AG04449 (cell line): ENCODE results near the gene CROT.

Experiments used
- CTCF ChIA-PET: fragments of 350-600 bp; formaldehyde crosslinking; extraction: SDS; loops from one replicate; lab custom pipeline; 2021; ENCODE audit warnings: antibody characterized with exemption; lab: Yijun Ruan, JAX
- POLR2A ChIA-PET: fragments of 400-600, 350-600 bp; formaldehyde crosslinking; extraction: SDS; loops from one replicate; lab custom pipeline; 2020; ENCODE audit warnings: antibody characterized with exemption, inconsistent platforms; lab: Yijun Ruan, JAX
- DNase-seq: peaks from one replicate; pipeline ENCODE4 v3.0.0-alpha.2; 2010; ENCODE audit warnings: low read depth, low spot score
- H3K4me3 ChIP-seq: 2 replicates; pipeline ENCODE4 v1.5.1; 2011; ENCODE audit warnings: low read depth, mild to moderate bottlenecking, control low read depth, low read length
- TF ChIP-seq, protein P1 (sequence below): IDR thresholded peaks from one replicate; pipeline ENCODE4 v1.5.1; 2011; ENCODE audit warnings: mild to moderate bottlenecking, moderate library complexity, low read length, control low read depth, inconsistent platforms; ENCODE audit not compliant: insufficient read depth; ENCODE audit errors: missing control alignments

The CROT gene

DNA sequence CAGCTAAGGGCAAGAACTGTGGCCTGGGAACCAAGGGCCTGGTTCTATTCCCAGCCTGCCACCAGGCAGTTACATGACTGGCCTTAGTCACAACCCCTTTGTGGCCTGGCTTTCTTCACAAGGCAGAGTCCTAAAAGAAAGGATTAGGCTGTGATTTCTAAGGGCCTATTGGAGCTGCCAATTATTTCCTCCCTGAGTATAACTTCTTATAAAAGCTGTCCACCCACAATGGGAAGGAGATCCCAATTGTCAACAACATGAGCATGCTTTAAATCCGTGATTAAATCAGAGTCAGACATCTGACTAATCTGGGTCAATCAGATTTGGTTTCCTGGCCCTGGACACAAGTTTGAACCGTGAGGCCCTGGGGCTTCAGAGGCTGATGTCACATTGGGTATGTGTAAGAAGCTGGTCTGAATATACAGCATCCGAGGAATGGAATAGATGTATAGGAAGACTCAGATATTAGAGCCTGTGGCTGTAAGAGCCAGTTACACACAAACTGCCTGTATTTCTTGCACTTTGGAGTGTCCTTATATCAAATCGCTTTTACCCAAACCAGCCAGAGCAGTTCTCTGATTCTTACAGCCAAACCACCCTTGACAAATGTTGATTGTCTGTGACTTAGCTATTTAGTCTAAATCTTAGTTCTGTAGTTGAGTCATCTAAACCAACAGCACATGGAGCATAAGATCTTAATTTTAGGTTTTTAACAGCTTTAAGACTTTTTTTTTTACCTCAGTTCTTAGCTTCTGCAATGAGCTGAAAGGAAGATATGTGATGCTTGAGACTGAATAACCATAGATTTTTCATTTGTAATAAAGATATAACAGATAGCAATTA is 68.7 kb downstream of the CROT start:
- POLR2A ChIA-PET, result interaction anchor here (0.8 to 1.4 kb wide), 3 partner anchors 69 to 262 kb away, joined by 3 read pairs; partner anchors contain the start of genes CROT and DMTF1
- no peak overlapping the region for H3K4me3 ChIP-seq
- peak; percentile 28 for DNase-seq
- TF ChIP-seq, protein P1, sequence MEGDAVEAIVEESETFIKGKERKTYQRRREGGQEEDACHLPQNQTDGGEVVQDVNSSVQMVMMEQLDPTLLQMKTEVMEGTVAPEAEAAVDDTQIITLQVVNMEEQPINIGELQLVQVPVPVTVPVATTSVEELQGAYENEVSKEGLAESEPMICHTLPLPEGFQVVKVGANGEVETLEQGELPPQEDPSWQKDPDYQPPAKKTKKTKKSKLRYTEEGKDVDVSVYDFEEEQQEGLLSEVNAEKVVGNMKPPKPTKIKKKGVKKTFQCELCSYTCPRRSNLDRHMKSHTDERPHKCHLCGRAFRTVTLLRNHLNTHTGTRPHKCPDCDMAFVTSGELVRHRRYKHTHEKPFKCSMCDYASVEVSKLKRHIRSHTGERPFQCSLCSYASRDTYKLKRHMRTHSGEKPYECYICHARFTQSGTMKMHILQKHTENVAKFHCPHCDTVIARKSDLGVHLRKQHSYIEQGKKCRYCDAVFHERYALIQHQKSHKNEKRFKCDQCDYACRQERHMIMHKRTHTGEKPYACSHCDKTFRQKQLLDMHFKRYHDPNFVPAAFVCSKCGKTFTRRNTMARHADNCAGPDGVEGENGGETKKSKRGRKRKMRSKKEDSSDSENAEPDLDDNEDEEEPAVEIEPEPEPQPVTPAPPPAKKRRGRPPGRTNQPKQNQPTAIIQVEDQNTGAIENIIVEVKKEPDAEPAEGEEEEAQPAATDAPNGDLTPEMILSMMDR, result no peak
- CTCF ChIA-PET, result interaction anchor here (0.6 to 19.3 kb wide), 14 partner anchors 8 to 279 kb away, joined by 4 to 488 read pairs (median 7); no protein-coding TSS in a partner anchor

DNA sequence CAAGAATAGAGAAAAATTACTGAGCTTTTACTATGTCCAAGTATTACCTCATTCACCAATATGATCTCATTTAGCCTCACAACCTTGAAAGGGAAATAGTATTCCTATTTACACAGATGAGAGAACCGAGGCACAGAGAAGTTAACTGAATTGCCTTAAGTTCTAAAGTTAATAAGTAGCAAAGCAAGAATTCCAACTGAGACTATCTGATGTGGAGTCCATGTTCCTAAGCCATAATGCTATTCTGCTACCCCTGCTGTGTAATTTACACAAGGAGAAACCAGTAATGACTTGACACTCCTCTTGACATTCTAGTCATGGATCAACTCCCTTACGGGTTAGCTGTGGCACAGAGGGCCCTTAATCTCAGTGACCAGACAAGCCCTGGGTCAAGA is 69.3 kb downstream of the CROT start:
- TF ChIP-seq, protein P1, result no peak
- ChIA-PET CTCF (interaction anchor here (1.2 to 19.3 kb wide), 15 partner anchors 8 to 472 kb away, joined by 4 to 488 read pairs (median 8); partner anchors contain the start of gene TMEM243), POLR2A (interaction anchor here (0.8 to 1.4 kb wide), 3 partner anchors 69 to 262 kb away, joined by 3 read pairs; partner anchors contain the start of genes CROT and DMTF1)
- H3K4me3 ChIP-seq, result no peak overlapping the region
- no peak for DNase-seq

DNA sequence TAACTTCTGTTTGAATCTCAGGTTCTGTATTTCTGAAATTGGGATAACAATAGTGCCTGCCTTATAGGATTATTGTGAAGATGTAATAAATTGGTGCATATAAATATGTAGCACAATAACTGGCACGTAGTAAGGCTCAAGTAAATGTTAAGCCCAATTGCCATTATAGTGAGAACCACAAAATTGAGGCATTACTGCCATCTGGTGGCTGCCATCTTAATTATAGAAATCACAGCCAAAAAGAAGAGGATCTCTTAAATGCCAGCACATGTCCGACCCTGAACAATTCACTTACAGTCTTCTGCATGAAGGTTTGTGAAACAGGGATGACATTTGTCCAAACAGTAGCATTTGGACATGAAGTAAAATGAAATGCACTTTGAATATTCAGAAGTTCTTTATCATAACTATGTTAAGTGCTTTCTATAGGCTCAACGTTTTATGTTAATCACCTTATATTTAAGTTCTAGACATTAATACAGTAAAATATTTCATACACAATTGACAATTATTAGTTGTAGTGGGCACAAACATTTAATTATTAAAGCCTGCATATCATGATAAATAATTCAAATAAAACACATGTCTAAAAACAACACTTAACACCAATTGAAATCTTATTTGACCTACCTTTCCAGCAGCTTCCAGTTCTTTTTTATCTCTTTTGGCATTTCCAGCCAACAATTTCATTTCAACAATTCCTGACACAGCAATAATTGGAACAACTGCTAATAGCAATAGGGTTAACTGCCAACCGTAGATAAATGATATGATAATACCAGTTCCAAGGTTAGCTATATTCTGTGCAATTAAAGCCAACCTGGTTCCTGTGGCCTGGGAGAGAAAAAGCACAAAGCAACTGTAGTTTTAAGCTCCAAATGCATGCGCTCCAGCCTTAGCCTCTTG is 71.5 kb downstream of the CROT start:
- DNase-seq, result peak; percentile 10
- CTCF ChIA-PET, result interaction anchor here (0.5 to 19.3 kb wide), 30 partner anchors 7 to 490 kb away, joined by 3 to 488 read pairs (median 5); partner anchors contain the start of genes CROT and TMEM243
- POLR2A ChIA-PET, result no interaction called here
- TF ChIP-seq, protein P1, result peak; percentile 40
- no peak overlapping the region for H3K4me3 ChIP-seq

DNA sequence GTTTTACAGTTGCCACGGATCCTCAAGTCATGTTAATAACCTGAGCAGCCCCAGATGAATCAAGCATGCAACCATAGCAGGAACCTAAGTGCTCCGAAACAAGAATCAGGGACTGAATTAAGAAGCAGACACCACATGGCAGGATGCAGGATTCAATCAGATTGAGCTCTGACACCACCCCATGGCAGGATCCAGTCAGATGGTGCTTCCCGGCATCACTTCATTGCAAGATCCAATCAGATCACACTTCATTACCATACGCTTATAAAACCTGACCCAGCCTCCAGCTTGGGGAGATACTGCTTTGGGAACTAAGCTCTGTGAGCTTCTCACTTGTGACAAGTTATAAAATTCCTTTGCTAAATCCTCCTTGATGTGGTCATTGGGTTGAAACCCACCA is 74.7 kb downstream of the CROT start:
- ChIA-PET CTCF (interaction anchor here (1.2 to 19.3 kb wide), 4 partner anchors 16 to 113 kb away, joined by 3 to 488 read pairs (median 33); no protein-coding TSS in a partner anchor), POLR2A (no interaction called here)
- TF ChIP-seq, protein P1, result no peak
- no peak for DNase-seq
- H3K4me3 ChIP-seq, result no peak overlapping the region

DNA sequence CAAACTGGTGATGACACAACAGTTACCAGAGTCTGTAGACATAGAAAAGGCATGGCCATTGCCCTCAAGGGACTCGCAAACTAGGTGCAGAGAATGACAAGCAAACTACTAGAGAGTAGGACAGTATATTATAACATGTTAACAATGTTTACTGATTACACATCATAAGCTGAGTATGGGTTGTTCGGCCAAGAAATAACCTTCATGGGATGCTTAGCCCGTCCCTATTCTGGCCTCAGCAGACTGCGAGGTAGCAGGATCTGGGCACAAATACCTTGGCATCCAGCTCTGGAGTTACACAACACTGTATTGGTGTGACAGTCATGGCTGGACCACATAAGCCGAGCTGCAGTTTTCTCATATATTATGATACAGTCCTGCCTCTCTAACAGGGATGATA is 78.6 kb downstream of the CROT start:
- TF ChIP-seq, protein P1, result no peak
- no peak overlapping the region for H3K4me3 ChIP-seq
- DNase-seq, result no peak
- CTCF ChIA-PET, result interaction anchor here (1.0 to 19.3 kb wide), 3 partner anchors 9 to 108 kb away, joined by 3 to 488 read pairs (median 4); no protein-coding TSS in a partner anchor
- POLR2A ChIA-PET, result no interaction called here
